HG03039 (cell line): Measurements from ENCODE around the gene CGNL1.

Source experiments
- ATAC-seq: cut with Tn5 transposase; IDR thresholded peaks from one replicate; pipeline ENCODE4 v1.9.1; 2021; ENCODE audit warnings: mild to moderate bottlenecking, moderate library complexity; ENCODE audit not compliant: unreplicated experiment

Gene CGNL1

GRCh38 chr15:57517030-57517671 lies 140.8 kb downstream of the CGNL1 start:
- ATAC-seq: no peak

GRCh38 chr15:57518779-57519405 lies 142.6 kb downstream of the CGNL1 start:
- ATAC-seq: no peak

GRCh38 chr15:57519806-57520205 lies 143.5 kb downstream of the CGNL1 start:
- ATAC-seq: no peak

GRCh38 chr15:57521503-57521902 lies 145.2 kb downstream of the CGNL1 start:
- ATAC-seq: no peak

GRCh38 chr15:57522148-57522547 lies 145.8 kb downstream of the CGNL1 start:
- ATAC-seq: no peak

GRCh38 chr15:57525581-57525980 lies 149.3 kb downstream of the CGNL1 start:
- no peak for ATAC-seq

GRCh38 chr15:57526076-57526475 lies 149.8 kb downstream of the CGNL1 start:
- ATAC-seq: no peak

GRCh38 chr15:57526615-57527014 lies 150.3 kb downstream of the CGNL1 start:
- no peak for ATAC-seq

GRCh38 chr15:57527382-57528091 lies 151.2 kb downstream of the CGNL1 start:
- no peak for ATAC-seq

- no peak for ATAC-seq
Observed at GRCh38 chr15:57528940-57529565, 152.7 kb downstream of the CGNL1 start.

GRCh38 chr15:57529748-57530147 lies 153.4 kb downstream of the CGNL1 start:
- no peak for ATAC-seq

- no peak for ATAC-seq
Observed at GRCh38 chr15:57532731-57533447, 156.6 kb downstream of the CGNL1 start.

GRCh38 chr15:57533448-57533799 lies 157.1 kb downstream of the CGNL1 start:
- no peak for ATAC-seq

- ATAC-seq: no peak
Observed at GRCh38 chr15:57534281-57534680, 158.0 kb downstream of the CGNL1 start.

GRCh38 chr15:57537072-57537471 lies 160.8 kb downstream of the CGNL1 start:
- ATAC-seq: no peak

GRCh38 chr15:57537488-57538264 lies 161.4 kb downstream of the CGNL1 start:
- no peak for ATAC-seq

- no peak for ATAC-seq
Observed at GRCh38 chr15:57538265-57538529, 161.9 kb downstream of the CGNL1 start.

GRCh38 chr15:57538821-57539220 lies 162.5 kb downstream of the CGNL1 start:
- ATAC-seq: no peak

GRCh38 chr15:57540211-57540610 lies 163.9 kb downstream of the CGNL1 start:
- ATAC-seq: no peak

GRCh38 chr15:57540736-57541135 lies 164.4 kb downstream of the CGNL1 start:
- ATAC-seq: peak; percentile 88

- no peak for ATAC-seq
Observed at GRCh38 chr15:57541271-57541670, 165.0 kb downstream of the CGNL1 start.
